ENCODE results near the gene ST6GALNAC4. TPM values are rescaled to one million over a fixed set of nuclear protein-coding genes. Genes with fewer than 3 reads are reported as not detected.

Gene ST6GALNAC4, protein sequence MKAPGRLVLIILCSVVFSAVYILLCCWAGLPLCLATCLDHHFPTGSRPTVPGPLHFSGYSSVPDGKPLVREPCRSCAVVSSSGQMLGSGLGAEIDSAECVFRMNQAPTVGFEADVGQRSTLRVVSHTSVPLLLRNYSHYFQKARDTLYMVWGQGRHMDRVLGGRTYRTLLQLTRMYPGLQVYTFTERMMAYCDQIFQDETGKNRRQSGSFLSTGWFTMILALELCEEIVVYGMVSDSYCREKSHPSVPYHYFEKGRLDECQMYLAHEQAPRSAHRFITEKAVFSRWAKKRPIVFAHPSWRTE
- total RNA-seq: 50.0 and 98.0 TPM in 2 replicates

GRCh38 chr9:127916720-127917581 is at the start of gene ST6GALNAC4:
Gene ST6GALNAC4 (minus strand): TSS chr9:127917041. CDS start chr9:127916419, 622 bp downstream.
- DNase-seq: peak; percentile 95

- DNase-seq: no peak
Measured at GRCh38 chr9:127965953-127966352, 49.1 kb upstream of the ST6GALNAC4 start.

DNA sequence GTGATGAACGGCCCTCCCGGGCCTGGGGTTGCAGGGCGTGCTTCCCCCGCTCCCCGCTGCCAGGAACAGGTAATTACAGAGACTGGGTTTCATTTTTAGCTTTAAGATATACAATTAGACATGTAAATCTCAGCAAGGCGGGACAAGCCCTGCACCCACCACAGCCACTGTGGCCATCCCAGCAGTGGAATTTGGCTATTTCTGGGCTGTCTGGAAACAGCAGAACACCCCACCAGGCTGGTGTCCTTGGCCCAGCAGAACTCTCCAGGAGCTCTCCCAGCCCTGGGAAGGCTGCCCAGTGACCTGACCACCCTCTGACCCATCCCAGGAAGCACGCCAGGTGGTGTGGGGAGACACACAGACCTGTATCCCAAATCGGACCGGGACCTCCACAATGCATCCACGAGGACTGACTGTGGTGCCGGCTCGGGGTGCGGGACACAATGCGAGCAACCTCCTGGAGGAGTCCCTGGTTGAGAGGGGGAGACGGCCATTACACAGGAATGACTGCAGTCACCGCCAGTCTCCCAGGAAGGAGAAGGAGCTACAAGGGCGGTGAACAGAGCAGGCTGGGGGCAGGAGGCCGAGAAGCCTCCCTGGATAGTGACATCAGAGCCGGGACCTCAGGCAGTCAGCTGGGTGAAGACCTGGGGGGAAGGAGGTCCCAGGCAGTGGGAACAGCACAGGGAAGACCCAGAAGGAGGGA is 46.7 kb upstream of the ST6GALNAC4 start:
- DNase-seq: no peak

GRCh38 chr9:127963041-127963358 is 46.2 kb upstream of the ST6GALNAC4 start:
- no peak for DNase-seq

GRCh38 chr9:127962278-127962677 is 45.4 kb upstream of the ST6GALNAC4 start:
- DNase-seq: no peak

DNA sequence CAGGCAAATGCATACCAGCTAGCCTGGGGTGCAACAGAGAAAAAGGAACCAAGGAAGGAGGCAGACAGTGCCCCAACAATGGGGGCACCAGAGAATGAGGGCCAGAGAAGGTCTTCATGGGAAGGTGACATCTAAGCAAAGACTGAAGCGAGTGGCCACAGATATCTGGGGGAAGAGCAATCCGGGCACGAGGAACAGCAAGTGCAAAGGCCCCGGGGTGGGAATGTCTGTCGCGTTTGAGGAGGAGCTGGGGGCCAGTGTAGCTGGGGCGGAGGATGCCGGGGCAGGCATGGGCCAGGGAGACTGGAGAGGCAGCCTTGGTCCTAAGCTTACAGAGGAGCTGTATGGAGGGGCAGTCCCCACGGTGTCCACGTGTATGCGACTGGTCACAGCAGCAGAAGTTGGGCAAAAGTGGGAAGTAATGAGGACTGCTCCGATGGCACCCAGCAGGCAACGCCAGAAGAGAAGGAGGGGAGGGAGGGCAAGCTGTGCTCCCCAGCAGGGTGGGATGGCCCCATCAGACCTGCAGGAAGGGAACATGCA is 44.8 kb upstream of the ST6GALNAC4 start:
- no peak for DNase-seq

DNA sequence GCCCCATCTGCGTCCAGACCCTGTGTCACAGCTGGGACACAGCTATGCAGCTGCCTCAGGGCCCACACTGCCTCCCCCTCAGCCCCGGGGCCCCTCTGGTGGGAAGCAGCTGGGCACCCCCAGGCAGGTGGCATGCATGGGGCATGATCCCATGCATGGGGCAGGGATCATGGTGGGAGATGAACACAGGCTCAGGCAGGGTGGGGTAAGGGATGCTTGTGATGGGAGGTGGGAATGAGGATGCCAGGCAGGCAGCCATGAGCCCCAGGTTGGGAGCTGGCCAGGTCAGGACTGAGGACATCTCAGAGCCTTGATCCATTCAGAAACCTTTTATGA is 44.3 kb upstream of the ST6GALNAC4 start:
- DNase-seq: no peak

DNA sequence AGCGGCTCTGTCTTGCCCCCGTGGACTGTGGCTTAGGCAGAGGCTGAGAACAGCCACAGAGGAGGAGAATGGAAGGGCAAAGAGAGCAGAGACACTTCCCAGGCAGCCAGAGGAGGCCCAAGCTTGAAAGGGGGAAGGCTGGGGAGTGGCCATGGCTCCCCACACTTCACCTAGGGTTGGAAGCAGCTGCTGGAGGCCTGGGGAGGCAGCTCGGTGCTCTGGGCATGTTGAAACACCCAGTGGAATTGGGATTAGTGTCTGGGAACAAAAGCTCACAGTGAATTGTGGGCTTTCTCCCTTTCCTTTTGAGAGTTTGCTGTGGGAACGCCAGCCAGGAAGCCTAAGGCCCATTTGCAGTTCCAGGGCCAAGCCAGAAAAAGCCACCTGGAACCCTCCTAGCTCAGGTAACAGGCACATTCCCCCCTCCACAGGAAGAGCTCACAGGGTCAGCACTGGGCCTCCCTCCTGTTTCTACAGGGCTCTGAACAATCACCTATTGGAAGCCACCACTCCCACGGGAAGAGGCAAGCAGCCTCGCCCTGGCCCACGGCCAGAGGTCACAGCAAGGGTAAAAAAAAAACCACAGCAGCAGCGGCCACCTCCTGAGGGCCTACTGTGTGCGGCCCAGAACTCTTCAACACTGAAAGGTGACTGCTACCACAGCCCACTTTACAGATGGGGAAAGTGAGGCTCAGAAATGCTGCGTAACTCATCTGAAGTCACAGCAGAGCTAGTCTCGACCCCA is 43.7 kb upstream of the ST6GALNAC4 start:
- no peak for DNase-seq

- no peak for DNase-seq
Measured at GRCh38 chr9:127959841-127960409, 43.1 kb upstream of the ST6GALNAC4 start.

GRCh38 chr9:127959398-127959797 is 42.6 kb upstream of the ST6GALNAC4 start:
- no peak for DNase-seq

DNA sequence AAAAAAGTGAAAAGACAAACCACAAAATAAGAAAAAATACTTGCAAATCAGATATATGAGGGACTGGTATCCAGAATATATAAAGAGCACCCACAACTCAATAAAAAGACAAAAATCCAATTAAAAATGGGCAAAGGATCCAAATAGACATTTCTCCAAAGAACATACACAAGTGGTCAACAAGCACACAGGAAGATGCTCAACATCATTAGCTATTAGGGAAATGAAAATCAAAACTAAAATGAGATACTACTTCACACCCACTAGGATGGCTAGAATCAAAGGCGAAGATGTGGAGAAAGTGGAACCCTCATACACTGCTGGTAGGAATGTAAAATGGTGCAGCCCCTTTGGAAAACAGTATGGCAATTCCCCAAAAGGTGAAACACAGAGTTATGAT is 41.9 kb upstream of the ST6GALNAC4 start:
- DNase-seq: no peak

- DNase-seq: peak; percentile 60
Measured at GRCh38 chr9:127955294-127956015, 38.6 kb upstream of the ST6GALNAC4 start.

- no peak for DNase-seq
Measured at GRCh38 chr9:127954831-127955293, 38.0 kb upstream of the ST6GALNAC4 start.

- no peak for DNase-seq
Measured at GRCh38 chr9:127953768-127954505, 37.1 kb upstream of the ST6GALNAC4 start.

DNA sequence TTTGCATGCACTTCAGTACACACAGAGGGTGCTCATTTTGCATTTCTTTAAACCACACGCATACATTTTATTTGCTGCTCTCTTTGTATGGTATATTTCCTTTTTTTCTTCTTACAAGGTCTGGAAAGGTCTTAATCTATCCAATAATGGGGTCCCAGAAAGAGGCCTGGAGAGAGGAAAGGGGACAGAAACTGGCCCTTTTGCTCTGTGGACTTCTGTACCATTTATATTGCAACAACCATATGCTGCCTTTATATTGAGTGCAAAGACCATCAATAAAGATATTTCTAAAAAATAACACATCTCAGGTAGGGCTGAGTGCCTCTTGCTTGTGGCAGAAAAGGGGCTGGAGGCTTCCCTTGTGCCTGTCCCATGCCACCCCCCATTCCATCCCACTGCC is 36.3 kb upstream of the ST6GALNAC4 start:
- DNase-seq: no peak

DNA sequence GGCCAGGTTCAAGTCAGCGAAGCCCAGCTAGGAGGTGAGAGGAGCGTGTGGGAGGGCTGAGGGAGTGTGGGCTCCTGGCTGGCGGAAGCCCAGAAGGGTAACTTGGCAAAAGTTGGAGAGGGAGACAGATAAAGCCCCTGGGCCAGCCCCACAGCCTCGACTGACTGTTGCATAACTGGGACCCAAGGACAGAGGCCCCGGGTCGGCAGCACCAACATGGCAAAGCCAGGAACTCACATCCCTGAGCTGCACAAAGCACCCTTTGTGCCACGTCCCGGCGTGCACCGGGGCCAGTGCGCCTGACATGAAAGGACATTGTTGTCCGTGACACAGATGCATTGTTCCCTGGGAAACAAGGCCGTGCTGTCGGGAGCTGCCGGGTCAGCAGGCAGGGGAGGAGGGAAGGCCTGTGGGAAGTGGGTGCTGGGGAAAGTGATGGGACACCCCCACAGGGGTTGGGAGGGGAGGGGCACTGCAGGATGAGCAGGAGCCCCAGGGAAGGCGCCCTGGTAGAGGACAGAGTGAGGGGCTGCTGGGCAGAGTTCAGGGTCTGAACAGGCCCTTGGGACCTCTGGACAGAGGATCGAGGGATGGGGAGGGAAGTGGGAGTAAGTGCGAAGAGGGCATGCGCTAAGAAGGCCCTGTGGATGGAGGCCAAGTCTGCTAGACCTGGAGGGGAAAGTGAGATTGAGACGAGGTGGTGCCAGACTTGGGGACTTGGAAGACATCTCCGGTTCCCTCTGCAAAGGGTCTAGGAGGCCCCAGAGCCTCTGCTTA is 33.9 kb upstream of the ST6GALNAC4 start:
- DNase-seq: no peak

DNA sequence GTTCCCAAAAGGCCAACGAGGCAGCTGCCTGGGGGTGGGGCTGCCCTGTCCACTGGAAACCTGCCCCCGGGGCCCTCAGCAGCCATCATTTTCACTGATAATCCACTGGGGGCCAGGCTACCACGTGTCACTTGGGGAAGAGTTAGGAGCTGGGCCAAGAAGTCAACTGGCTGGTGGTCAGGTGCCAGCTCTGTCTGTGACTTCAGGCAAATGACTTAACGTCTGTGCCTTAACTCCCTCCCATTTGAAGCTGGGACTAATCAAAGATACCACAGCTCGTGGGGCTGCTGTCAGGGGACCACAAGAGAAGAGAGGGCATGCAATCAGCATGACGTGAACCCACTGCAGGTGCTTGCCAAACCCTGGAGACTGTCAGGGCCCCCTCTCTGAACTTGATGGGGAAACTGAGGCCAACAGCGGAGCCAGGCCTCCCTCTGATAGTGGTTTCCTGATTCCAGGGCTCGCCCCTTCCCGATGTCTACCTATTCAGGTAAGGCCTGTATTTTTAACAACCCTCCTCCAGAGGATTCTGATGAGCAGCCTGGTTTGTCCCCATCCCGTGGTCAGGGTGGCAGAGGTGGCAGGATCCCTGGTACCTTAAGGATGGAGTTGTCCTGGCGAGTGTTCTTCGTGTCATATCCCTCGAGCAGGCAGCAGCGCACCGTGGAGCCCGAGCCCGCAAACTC is 33.1 kb upstream of the ST6GALNAC4 start:
- DNase-seq: no peak

DNA sequence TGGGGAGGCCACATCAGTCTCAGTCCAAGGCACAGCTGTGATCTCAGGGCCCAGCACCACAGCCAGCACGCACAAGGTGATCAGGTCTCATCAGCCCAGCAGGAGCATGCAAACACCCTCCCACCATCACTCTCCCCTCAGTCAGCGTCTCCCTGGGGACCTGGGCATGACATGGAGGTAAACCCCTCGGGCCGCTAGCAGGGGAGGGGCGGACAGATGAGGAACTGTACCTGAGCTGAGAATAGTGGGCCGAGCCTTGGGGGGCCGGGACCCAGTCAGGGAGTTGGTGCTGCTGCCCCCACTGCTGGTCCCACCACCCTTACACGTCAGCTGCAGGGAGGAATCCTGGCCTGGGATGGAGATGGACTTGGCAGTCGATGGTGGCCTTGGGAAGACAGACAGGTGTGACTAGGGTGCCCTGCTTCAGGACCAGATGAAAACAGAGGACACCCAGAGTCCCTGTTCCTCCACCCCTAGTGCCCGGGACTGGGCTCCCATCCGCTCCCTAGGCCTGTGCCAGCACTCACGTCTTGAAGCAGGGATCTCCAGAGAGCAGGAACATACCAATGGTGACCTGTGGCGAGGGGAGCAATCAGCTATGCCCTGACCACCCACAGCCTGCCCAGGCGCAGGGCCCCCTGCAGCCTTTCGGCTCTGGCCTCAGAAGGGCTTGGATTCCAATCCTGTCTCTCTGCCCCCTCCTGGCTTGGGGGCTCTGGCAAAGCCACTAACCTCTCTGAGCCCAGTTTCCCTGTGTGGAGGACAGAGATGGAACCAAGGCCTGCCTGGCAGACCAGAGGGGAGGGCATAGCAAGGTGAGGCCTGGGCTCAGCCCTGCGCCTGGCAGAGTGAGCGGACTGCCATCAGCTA is 31.2 kb upstream of the ST6GALNAC4 start:
- DNase-seq: no peak

Data from dermis blood vessel endothelial cell (primary cell).